Neural progenitor cell (in vitro differentiated cells): ENCODE measurements around the gene PRTFDC1. TPM values are rescaled to one million over a fixed set of nuclear protein-coding genes. Genes with fewer than 3 reads are reported as not detected.

ENCODE experiments used
- DNase-seq: peaks from one replicate; pipeline ENCODE4 v3.0.0-alpha.2; 2016; ENCODE audit warnings: low spot score
- H2AFZ ChIP-seq: fragments of 200-600 bp; sonication (generic); replicated peaks from 2 replicates; pipeline ENCODE4 v1.6.1; 2016; ENCODE audit warnings: antibody characterized with exemption
- H3F3A ChIP-seq: fragments of 200-600 bp; sonication (generic); 2 replicates; pipeline ENCODE4 v1.6.1; 2016; ENCODE audit warnings: antibody characterized with exemption, low read depth
- H3K27ac ChIP-seq: fragments of 200-600 bp; sonication (generic); 2 replicates; pipeline ENCODE4 v1.5.1; 2016; ENCODE audit warnings: mild to moderate bottlenecking
- H3K27me3 ChIP-seq: fragments of 200-600 bp; sonication (generic); 2 replicates; pipeline ENCODE4 v1.6.1; 2016; ENCODE audit warnings: mild to moderate bottlenecking, moderate library complexity
- H3K36me3 ChIP-seq: fragments of 200-600 bp; sonication (generic); 2 replicates; pipeline ENCODE4 v1.5.1; 2016
- H3K4me1 ChIP-seq: fragments of 200-600 bp; sonication (generic); 2 replicates; pipeline ENCODE4 v1.6.1; 2016; ENCODE audit warnings: mixed run types
- H3K4me2 ChIP-seq: fragments of 200-600 bp; sonication (generic); 2 replicates; pipeline ENCODE4 v1.6.1; 2016
- H3K4me3 ChIP-seq: fragments of 200-600 bp; sonication (generic); 2 replicates; pipeline ENCODE4 v1.5.1; 2016
- H3K79me2 ChIP-seq: fragments of 200-600 bp; sonication (generic); 2 replicates; pipeline ENCODE4 v1.6.1; 2016; ENCODE audit warnings: low read depth
- H3K9ac ChIP-seq: fragments of 200-600 bp; sonication (generic); 2 replicates; pipeline ENCODE4 v1.6.1; 2016
- H3K9me3 ChIP-seq: fragments of 200-600 bp; sonication (generic); 2 replicates; pipeline ENCODE4 v1.5.1; 2016; ENCODE audit warnings: low read depth
- H4K20me1 ChIP-seq: fragments of 200-600 bp; sonication (generic); 2 replicates; pipeline ENCODE4 v1.6.1; 2016; ENCODE audit warnings: low read depth
- H3K27ac Mint-ChIP-seq: 3 replicates; pipeline ENCODE4 v1.8.0; 2021; ENCODE audit warnings: mixed read lengths
- H3K27me3 Mint-ChIP-seq: 2 replicates; pipeline ENCODE4 v1.8.0; 2022; ENCODE audit warnings: low read depth, mild to moderate bottlenecking, inconsistent platforms, moderate library complexity, mixed read lengths; ENCODE audit not compliant: insufficient read depth
- H3K36me3 Mint-ChIP-seq: 3 replicates; pipeline ENCODE4 v1.8.0; 2021; ENCODE audit warnings: mixed read lengths
- H3K4me1 Mint-ChIP-seq: 3 replicates; pipeline ENCODE4 v1.8.0; 2021; ENCODE audit warnings: mixed read lengths
- H3K4me3 Mint-ChIP-seq: 3 replicates; pipeline ENCODE4 v1.8.0; 2021; ENCODE audit warnings: mild to moderate bottlenecking, moderate library complexity, mixed read lengths
- H3K9me3 Mint-ChIP-seq: 3 replicates; pipeline ENCODE4 v1.8.0; 2020; ENCODE audit warnings: mixed read lengths
- EZH2 ChIP-seq: fragments of 200-600 bp; sonication (generic); IDR thresholded peaks from 2 replicates; pipeline ENCODE4 v1.6.1; 2017; ENCODE audit warnings: antibody characterized with exemption, mild to moderate bottlenecking, moderate library complexity
- EZH2phosphoT487 ChIP-seq: fragments of 200-600 bp; sonication (generic); IDR thresholded peaks from 2 replicates; pipeline ENCODE4 v1.6.1; 2017; ENCODE audit warnings: antibody characterized with exemption
- total RNA-seq: library from RNA; depleted of rRNA; stranded (reverse); fragments of >200 nt; gene quantifications from 2 replicates; pipeline ENCODE4 v1.2.3, GENCODE V29; 2015; ENCODE audit warnings: low replicate concordance
- TF ChIP-seq, protein P1 (sequence below): fragments of 200-600 bp; sonication (generic); IDR thresholded peaks from 2 replicates; pipeline ENCODE4 v1.5.1; 2017; ENCODE audit warnings: antibody characterized with exemption, mild to moderate bottlenecking

The PRTFDC1 gene
- total RNA-seq, 1 donor from 2014 or later: 37.7 TPM

DNA sequence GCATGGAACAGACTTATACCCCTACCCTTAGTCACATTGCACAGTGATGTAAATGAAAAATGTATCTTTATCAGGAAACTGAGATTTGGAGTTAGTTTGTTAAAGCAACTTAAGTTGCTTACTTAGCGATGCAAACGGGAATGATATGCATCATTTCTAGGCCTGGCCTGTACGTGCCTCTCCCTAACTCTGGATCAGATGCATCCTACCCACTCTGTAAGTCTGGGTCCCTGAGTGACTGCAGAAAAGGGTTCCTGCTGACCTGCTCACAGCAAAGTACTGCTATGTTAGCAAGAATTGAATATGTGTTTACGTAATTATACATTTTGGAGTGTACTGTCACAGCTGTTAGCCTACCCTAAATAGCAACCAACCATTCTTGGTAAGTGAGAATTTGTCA lies 30.7 kb upstream of the PRTFDC1 start:
- no peaks in the 10 kb centered on the region for H3F3A ChIP-seq
- no peak overlapping the region for H2AFZ ChIP-seq
- Mint-ChIP-seq H3K27me3 (no peaks in the 10 kb centered on the region), H3K4me1 (peaks cover 11% of the 10 kb centered on the region), H3K36me3 (peaks cover 1% of the 10 kb centered on the region), H3K27ac (no peak overlapping the region), H3K4me3 (no peak overlapping the region), H3K9me3 (no peaks in the 10 kb centered on the region)
- H3K9me3 ChIP-seq: no peaks in the 10 kb centered on the region
- TF ChIP-seq EZH2phosphoT487 (no peak), EZH2 (no peak)
- TF ChIP-seq, protein P1, sequence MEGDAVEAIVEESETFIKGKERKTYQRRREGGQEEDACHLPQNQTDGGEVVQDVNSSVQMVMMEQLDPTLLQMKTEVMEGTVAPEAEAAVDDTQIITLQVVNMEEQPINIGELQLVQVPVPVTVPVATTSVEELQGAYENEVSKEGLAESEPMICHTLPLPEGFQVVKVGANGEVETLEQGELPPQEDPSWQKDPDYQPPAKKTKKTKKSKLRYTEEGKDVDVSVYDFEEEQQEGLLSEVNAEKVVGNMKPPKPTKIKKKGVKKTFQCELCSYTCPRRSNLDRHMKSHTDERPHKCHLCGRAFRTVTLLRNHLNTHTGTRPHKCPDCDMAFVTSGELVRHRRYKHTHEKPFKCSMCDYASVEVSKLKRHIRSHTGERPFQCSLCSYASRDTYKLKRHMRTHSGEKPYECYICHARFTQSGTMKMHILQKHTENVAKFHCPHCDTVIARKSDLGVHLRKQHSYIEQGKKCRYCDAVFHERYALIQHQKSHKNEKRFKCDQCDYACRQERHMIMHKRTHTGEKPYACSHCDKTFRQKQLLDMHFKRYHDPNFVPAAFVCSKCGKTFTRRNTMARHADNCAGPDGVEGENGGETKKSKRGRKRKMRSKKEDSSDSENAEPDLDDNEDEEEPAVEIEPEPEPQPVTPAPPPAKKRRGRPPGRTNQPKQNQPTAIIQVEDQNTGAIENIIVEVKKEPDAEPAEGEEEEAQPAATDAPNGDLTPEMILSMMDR: no peak
- no peaks in the 10 kb centered on the region for H3K27me3 ChIP-seq
- no peaks in the 10 kb centered on the region for H3K36me3 ChIP-seq
- DNase-seq: no peak
- no peak overlapping the region for H3K4me2 ChIP-seq
- no peaks in the 10 kb centered on the region for H3K4me1 ChIP-seq
- H3K9ac ChIP-seq: no peak overlapping the region
- no peaks in the 10 kb centered on the region for H3K79me2 ChIP-seq
- H3K27ac ChIP-seq: no peak overlapping the region
- no peak overlapping the region for H3K4me3 ChIP-seq
- H4K20me1 ChIP-seq: no peaks in the 10 kb centered on the region

DNA sequence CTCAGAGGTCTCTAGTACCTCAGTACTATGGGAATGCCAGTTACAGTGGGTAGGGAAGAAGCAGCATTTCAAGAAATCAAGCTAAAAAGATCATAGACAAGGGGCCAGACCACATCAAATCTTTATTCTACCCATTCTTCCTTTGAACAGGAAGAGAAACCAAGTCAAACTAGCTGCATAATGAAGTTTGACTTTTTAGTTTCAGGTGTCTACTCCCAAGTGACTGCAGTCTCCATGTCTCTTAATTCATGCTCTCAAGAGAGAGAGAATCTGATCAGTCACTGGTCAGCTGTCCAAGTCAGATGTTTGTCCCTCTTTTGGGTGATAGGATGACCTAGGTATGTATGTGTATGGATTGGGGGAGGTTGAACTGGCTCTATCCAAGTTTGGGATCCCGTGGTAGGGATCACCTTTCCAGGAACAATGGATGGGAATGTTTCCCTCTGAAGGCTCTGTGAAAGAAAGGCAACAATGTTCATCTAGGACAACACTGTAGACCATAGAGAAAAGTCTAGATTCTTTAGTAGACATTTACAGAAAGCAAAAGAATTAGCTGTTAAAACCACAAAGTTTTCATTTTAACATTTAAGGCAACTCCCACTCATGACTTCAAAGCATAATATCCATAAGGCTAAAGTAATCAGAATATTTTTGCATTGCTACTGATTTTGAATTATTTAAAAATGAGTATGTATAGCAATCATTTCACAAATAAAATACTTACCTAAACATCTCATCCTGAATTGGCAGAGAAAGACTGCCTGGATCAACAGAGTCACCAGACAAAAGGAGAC lies 30.1 kb upstream of the PRTFDC1 start:
- Histone ChIP-seq H3K9me3 (no peaks in the 10 kb centered on the region), H3K4me1 (no peaks in the 10 kb centered on the region), H3K36me3 (no peaks in the 10 kb centered on the region), H4K20me1 (no peaks in the 10 kb centered on the region), H3K9ac (no peak overlapping the region), H3K27me3 (no peaks in the 10 kb centered on the region), H3K4me3 (no peak overlapping the region), H3K79me2 (no peaks in the 10 kb centered on the region), H2AFZ (no peak overlapping the region), H3K27ac (no peak overlapping the region), H3K4me2 (no peak overlapping the region), H3F3A (no peaks in the 10 kb centered on the region)
- peaks cover under 1% of the 10 kb centered on the region for H3K36me3 Mint-ChIP-seq
- H3K4me1 Mint-ChIP-seq: peaks cover 9% of the 10 kb centered on the region
- H3K4me3 Mint-ChIP-seq: no peak overlapping the region
- H3K9me3 Mint-ChIP-seq: no peaks in the 10 kb centered on the region
- TF ChIP-seq EZH2 (no peak), EZH2phosphoT487 (no peak)
- TF ChIP-seq, protein P1: no peak
- DNase-seq: no peak
- H3K27me3 Mint-ChIP-seq: no peaks in the 10 kb centered on the region
- H3K27ac Mint-ChIP-seq: no peak overlapping the region

DNA sequence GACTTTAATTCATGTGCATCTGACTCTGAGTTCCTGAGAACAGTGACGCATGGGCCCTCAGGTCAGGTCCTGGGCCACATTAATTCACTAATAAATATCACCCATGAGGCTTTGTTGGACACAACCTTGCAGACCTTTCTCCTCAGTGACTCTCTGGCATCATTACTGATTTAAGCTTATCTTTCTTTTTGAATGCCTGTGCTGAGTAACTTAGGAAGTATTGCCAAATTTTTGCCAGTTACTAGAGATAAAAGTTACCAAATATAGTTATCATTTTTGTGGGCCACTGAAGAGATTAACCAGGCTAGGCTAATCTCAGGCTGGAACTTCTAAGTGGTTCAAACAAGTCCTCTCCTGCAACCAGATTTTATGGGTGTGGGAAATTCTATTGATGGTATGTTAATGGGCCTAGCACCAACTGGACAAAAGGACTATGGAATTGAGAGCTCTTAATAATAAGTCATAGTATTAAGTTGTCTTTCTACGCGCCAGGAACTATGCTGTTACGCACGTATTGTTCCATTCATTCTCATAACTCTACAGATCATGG lies 28.8 kb upstream of the PRTFDC1 start:
- TF ChIP-seq, protein P1: no peak
- TF ChIP-seq EZH2phosphoT487 (no peak), EZH2 (no peak)
- Mint-ChIP-seq H3K27ac (no peak overlapping the region), H3K27me3 (no peaks in the 10 kb centered on the region), H3K4me1 (peaks cover 3% of the 10 kb centered on the region), H3K4me3 (no peak overlapping the region), H3K9me3 (no peaks in the 10 kb centered on the region), H3K36me3 (no peaks in the 10 kb centered on the region)
- H3K27ac ChIP-seq: no peak overlapping the region
- no peaks in the 10 kb centered on the region for H3K9me3 ChIP-seq
- no peaks in the 10 kb centered on the region for H4K20me1 ChIP-seq
- H3K79me2 ChIP-seq: no peaks in the 10 kb centered on the region
- H3K4me2 ChIP-seq: no peak overlapping the region
- no peak overlapping the region for H3K4me3 ChIP-seq
- no peaks in the 10 kb centered on the region for H3F3A ChIP-seq
- H3K4me1 ChIP-seq: no peaks in the 10 kb centered on the region
- no peaks in the 10 kb centered on the region for H3K27me3 ChIP-seq
- H3K9ac ChIP-seq: no peak overlapping the region
- no peak overlapping the region for H2AFZ ChIP-seq
- no peaks in the 10 kb centered on the region for H3K36me3 ChIP-seq
- DNase-seq: no peak
